ENCODE measurements around the gene ITPRIP.

The ITPRIP gene

GRCh38 chr10:104274762-104275721 is 63.2 kb downstream of the ITPRIP start:
- no peak for DNase-seq

GRCh38 chr10:104273899-104274575 is 64.2 kb downstream of the ITPRIP start:
- no peak for DNase-seq

- no peak for DNase-seq
These were observed 65.0 kb downstream of the ITPRIP start for GRCh38 chr10:104273286-104273685.

- peak; percentile 82 for DNase-seq
These were observed 69.3 kb downstream of the ITPRIP start, which contains the start of gene GSTO2 for GRCh38 chr10:104268713-104269645. Gene GSTO2, plus strand, starts transcription at chr10:104269184. Its CDS starts 5,732 bp downstream, at chr10:104274916.

GRCh38 chr10:104268405-104268712 is 69.9 kb downstream of the ITPRIP start:
- no peak for DNase-seq

GRCh38 chr10:104267721-104268404 is 70.4 kb downstream of the ITPRIP start:
- no peak for DNase-seq

GRCh38 chr10:104264783-104265182 is 73.5 kb downstream of the ITPRIP start:
- DNase-seq = no peak

GRCh38 chr10:104262055-104262454 is 76.2 kb downstream of the ITPRIP start:
- no peak for DNase-seq

- no peak for DNase-seq
These were observed 77.5 kb downstream of the ITPRIP start for GRCh38 chr10:104260775-104261115.

GRCh38 chr10:104259999-104260774 is 78.1 kb downstream of the ITPRIP start:
- no peak for DNase-seq

All from NCI-H1417 treated with DMSO at 0.1 percent for 48 hours (cell line).